Endothelial cell of umbilical vein (primary cell): ENCODE data around the gene CZIB. TPM values are rescaled to one million over a fixed set of nuclear protein-coding genes. Genes with fewer than 3 reads are reported as not detected.
"Not testable (repeated sequence)": the region's sequence is repeated elsewhere in the genome, so short reads cannot be mapped to it uniquely, and the experiment has no call there.

Experiments
- BruUV-seq: library from RNA; stranded (reverse); fragments of 400-500 nt; replicated peaks from 2 replicates; lab custom pipeline; 2021; lab: Mats Ljungman, UMichigan
- CTCF ChIA-PET: fragments of 300-600, 350-600 bp; sonication (Branson Sonifier 250); formaldehyde crosslinking; loops from one replicate; lab custom pipeline; 2021; ENCODE audit warnings: antibody characterized with exemption, inconsistent platforms; lab: Charles Lee
- POLR2A ChIA-PET: fragments of 300-600, 350-600 bp; sonication (Branson Sonifier 250); formaldehyde crosslinking; loops from one replicate; lab custom pipeline; 2021; ENCODE audit warnings: antibody characterized with exemption, inconsistent platforms; lab: Charles Lee
- DNase-seq: peaks from one replicate; pipeline ENCODE4 v3.0.0-alpha.2; 2011; ENCODE audit warnings: low read depth, low spot score
- FAIRE-seq: peaks from 2 replicates; lab custom pipeline; 2011; peaks lifted over from hg19 to GRCh38; lab: Jason Lieb, UNC
- H2AFZ ChIP-seq: 2 replicates; pipeline ENCODE4 v1.6.0; 2012; ENCODE audit warnings: low read depth, low read length, control low read depth, inconsistent platforms
- H3K27ac ChIP-seq: 2 replicates; pipeline ENCODE4 v1.5.1; 2011; ENCODE audit warnings: low read depth, mild to moderate bottlenecking, control low read depth, low read length, moderate library complexity; ENCODE audit not compliant: insufficient read depth
- H3K27me3 ChIP-seq, 2 experiments: 2 replicates each; pipeline versions ENCODE4 v1.6.0 to v1.6.1; 2011; ENCODE audit warnings: low read length in 2 of 2, mixed read lengths in 1 of 2; ENCODE audit not compliant: control insufficient read depth in 2 of 2, insufficient read depth in 2 of 2
- H3K36me3 ChIP-seq, 2 experiments: 2 replicates in 1 of 2; 3 replicates in 1 of 2; pipeline ENCODE4 v1.5.1; 2011; ENCODE audit warnings: low read length in 2 of 2, mild to moderate bottlenecking in 1 of 2, moderate library complexity in 1 of 2; ENCODE audit not compliant: control insufficient read depth in 2 of 2, insufficient read depth in 2 of 2; ENCODE audit errors: extremely low read depth in 1 of 2
- H3K4me1 ChIP-seq: 3 replicates; pipeline ENCODE4 v1.5.1; 2011; ENCODE audit warnings: mild to moderate bottlenecking, low read length; ENCODE audit not compliant: control insufficient read depth, insufficient read depth; ENCODE audit errors: extremely low read depth
- H3K4me2 ChIP-seq: 2 replicates; pipeline ENCODE4 v1.6.1; 2011; ENCODE audit warnings: low read length, control low read depth, mixed read lengths; ENCODE audit not compliant: insufficient read depth
- H3K4me3 ChIP-seq, 3 experiments: fragments of 200-600 bp in 1 of 3; sonication (generic), shearing (Covaris generic) in 1 of 3; replicated peaks in 1 of 3; 2 replicates each; pipeline ENCODE4 v1.5.1; 2011 to 2016; ENCODE audit warnings: control low read depth in 3 of 3, low read length in 3 of 3, mild to moderate bottlenecking in 2 of 3, inconsistent platforms in 1 of 3, low read depth in 1 of 3, moderate library complexity in 1 of 3; ENCODE audit not compliant: insufficient read depth in 1 of 3
- H3K79me2 ChIP-seq: 2 replicates; pipeline ENCODE4 v1.6.0; 2012; ENCODE audit warnings: low read length, inconsistent platforms; ENCODE audit not compliant: control insufficient read depth, insufficient read depth
- H3K9ac ChIP-seq: replicated peaks from 2 replicates; pipeline ENCODE3; 2011; ENCODE audit warnings: low read length, control low read depth; ENCODE audit not compliant: insufficient read depth; ENCODE audit errors: extremely low read depth
- H3K9me1 ChIP-seq: replicated peaks from 3 replicates; pipeline ENCODE4 v1.6.0; 2011; ENCODE audit warnings: mild to moderate bottlenecking, low read length; ENCODE audit not compliant: control insufficient read depth, insufficient read depth; ENCODE audit errors: extremely low read depth
- H3K9me3 ChIP-seq: replicated peaks from 2 replicates; pipeline ENCODE4 v1.5.1; 2012; ENCODE audit warnings: low read length, inconsistent platforms; ENCODE audit not compliant: control insufficient read depth, insufficient read depth
- H4K20me1 ChIP-seq: replicated peaks from 2 replicates; pipeline ENCODE3; 2011; ENCODE audit warnings: mild to moderate bottlenecking, low read length; ENCODE audit not compliant: control insufficient read depth, insufficient read depth; ENCODE audit errors: extremely low read depth
- CTCF ChIP-seq, 2 donors: IDR thresholded peaks; 1 replicate in 1 of 2; 2 replicates in 1 of 2; pipeline ENCODE4 v1.5.1; 2011; ENCODE audit warnings: low read length in 2 of 2, mild to moderate bottlenecking in 2 of 2, moderate library complexity in 2 of 2, control low read depth in 1 of 2, inconsistent platforms in 1 of 2, low read depth in 1 of 2; ENCODE audit not compliant: insufficient read depth in 1 of 2; ENCODE audit errors: extremely low read depth in 1 of 2
- EZH2 ChIP-seq: IDR thresholded peaks from 2 replicates; pipeline ENCODE4 v1.6.1; 2012; ENCODE audit warnings: borderline replicate concordance, low read depth, mild to moderate bottlenecking, moderate library complexity, low read length, inconsistent platforms; ENCODE audit not compliant: severe bottlenecking
- FOS ChIP-seq: IDR thresholded peaks from 2 replicates; pipeline ENCODE4 v1.6.1; 2011; ENCODE audit warnings: mild to moderate bottlenecking, low read length, moderate library complexity, borderline replicate concordance; ENCODE audit not compliant: insufficient read depth
- GATA2 ChIP-seq: IDR thresholded peaks from 2 replicates; pipeline ENCODE4 v1.7.0; 2011; ENCODE audit warnings: low read depth, mild to moderate bottlenecking, moderate library complexity, mixed read lengths, low read length; ENCODE audit not compliant: insufficient read length, insufficient read depth
- JUN ChIP-seq: IDR thresholded peaks from 2 replicates; pipeline ENCODE4 v1.6.1; 2011; ENCODE audit warnings: borderline replicate concordance, low read depth; ENCODE audit not compliant: insufficient read length, insufficient read depth
- MYC ChIP-seq: IDR thresholded peaks from one replicate; pipeline ENCODE4 v1.6.1; 2011; ENCODE audit warnings: mild to moderate bottlenecking, low read depth, low read length
- POLR2A ChIP-seq: IDR thresholded peaks from 2 replicates; pipeline ENCODE4 v1.6.1; 2012; ENCODE audit warnings: low read depth, mild to moderate bottlenecking, control low read depth, low read length
- POLR2AphosphoS5 ChIP-seq: IDR thresholded peaks from 2 replicates; pipeline ENCODE4 v1.6.1; 2012; ENCODE audit warnings: low read depth, mild to moderate bottlenecking, control low read depth, low read length, moderate library complexity; ENCODE audit not compliant: insufficient read depth
- dilution Hi-C: fragments of 300-500 bp; cut with MboI; formaldehyde crosslinking; loops from one replicate; pipeline ENCODE4 v1.15.0; 2019; ENCODE audit warnings: low sequenced_read_pairs; ENCODE audit not compliant: extremely low pct_ligation_motif_present
- intact Hi-C: fragments of 100-400 bp; cut with micrococcal nuclease; formaldehyde crosslinking; loops from one replicate; pipeline ENCODE4 v1.10.0; 2022
- polyA plus RNA-seq, 4 experiments: library from polyadenylated mRNA; depleted of rRNA in 3 of 4; stranded (reverse) in 3 of 4; unstranded in 1 of 4; fragments of >200 nt; gene quantifications; 2 replicates each; pipeline versions ENCODE4 v1.2.1 to v1.2.3, GENCODE V29; 2011 to 2012; ENCODE audit warnings: missing spikeins in 1 of 4
- total RNA-seq: library from RNA; stranded (reverse); gene quantifications from 2 replicates; pipeline ENCODE4 v1.2.3, GENCODE V29; 2021
- TF ChIP-seq, protein P1 (sequence below): IDR thresholded peaks from 2 replicates; pipeline ENCODE4 v1.6.1; 2011; ENCODE audit not compliant: insufficient read depth, insufficient read length

The CZIB gene
- total and polyA plus RNA-seq, 2 donors (not counting 3 experiments of a cell fraction or from before 2014, with no cell fraction given): 60.1 to 65.9 TPM

DNA sequence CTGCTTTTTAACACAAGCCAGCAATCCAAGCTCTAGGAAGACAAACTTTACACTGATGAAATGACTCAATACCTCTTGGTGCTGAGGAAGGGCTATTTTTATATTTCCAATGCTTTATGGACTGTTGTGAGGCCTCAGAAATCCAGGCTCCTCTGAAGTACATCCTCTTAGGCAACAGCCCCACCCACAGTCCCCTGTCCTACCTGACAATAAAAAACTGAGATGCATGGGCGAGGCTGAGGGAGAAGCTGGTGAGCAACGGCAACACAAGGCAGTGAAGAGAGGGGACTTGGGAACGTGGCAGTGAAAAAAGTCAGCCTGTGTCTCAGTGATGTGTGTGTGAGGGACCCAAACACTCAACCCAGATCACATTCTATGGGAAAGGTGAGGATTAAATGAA lies 33.9 kb downstream of the CZIB start:
- peaks cover 3 to 4% of the 10 kb centered on the region in 2 experiments for H3K27me3 ChIP-seq
- intact Hi-C loops: no loop called here
- H3K79me2 ChIP-seq: no peaks in the 10 kb centered on the region
- H3K27ac ChIP-seq: no peak overlapping the region
- ChIA-PET POLR2A (no interaction called here), CTCF (interaction anchor here (0.8 to 3.9 kb wide), 5 partner anchors 9 to 490 kb away, joined by 3 to 27 read pairs (median 10); partner anchors contain the start of gene ZYG11A)
- H3K9me1 ChIP-seq: no peaks in the 10 kb centered on the region
- H4K20me1 ChIP-seq: no peaks in the 10 kb centered on the region
- dilution Hi-C loops: no loop called here
- H3K9ac ChIP-seq: no peak overlapping the region
- DNase-seq: no peak
- no peaks in the 10 kb centered on the region for H3K4me1 ChIP-seq
- H3K36me3 ChIP-seq: no peaks in the 10 kb centered on the region
- no peak overlapping the region for H3K4me3 ChIP-seq
- no peak for FAIRE-seq
- H2AFZ ChIP-seq: no peak overlapping the region
- BruUV-seq: no TSS peak
- H3K9me3 ChIP-seq: no peaks in the 10 kb centered on the region
- no peak overlapping the region for H3K4me2 ChIP-seq
- no peak for TF ChIP-seq POLR2A
- TF ChIP-seq EZH2: no peak
- TF ChIP-seq JUN: no peak
- TF ChIP-seq FOS: no peak
- TF ChIP-seq GATA2: no peak
- TF ChIP-seq MYC: no peak
- TF ChIP-seq, protein P1, sequence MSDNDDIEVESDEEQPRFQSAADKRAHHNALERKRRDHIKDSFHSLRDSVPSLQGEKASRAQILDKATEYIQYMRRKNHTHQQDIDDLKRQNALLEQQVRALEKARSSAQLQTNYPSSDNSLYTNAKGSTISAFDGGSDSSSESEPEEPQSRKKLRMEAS: no peak
- no peak for TF ChIP-seq CTCF (IDR thresholded peaks at IDR 0.05; ENCODE audit: extremely low read depth in 1 of 2, insufficient read depth in 1 of 2, low read depth in 1 of 2, low read length in 2 of 2)
- TF ChIP-seq POLR2AphosphoS5: no peak

DNA sequence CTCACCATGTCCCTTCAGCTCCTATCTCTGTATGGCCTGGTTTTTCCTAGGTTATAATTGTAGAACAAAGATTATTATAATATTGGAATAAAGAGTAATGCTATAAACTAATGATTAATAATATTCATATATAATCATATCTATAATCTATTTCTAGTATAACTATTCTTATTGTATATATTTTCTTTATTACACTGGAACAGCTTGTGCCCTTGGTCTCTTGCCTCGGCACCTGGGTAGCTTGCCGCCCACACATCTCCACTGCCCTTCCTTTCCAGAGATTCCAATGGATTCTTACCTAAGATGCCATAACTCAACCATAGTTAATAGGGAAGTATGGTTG lies 34.5 kb downstream of the CZIB start:
- CTCF ChIA-PET: interaction anchor here (0.7 to 3.9 kb wide), 8 partner anchors 9 to 490 kb away, joined by 3 to 27 read pairs (median 4); partner anchors contain the start of gene ZYG11A
- H3K27ac ChIP-seq, H3K9me3 ChIP-seq, DNase-seq, H2AFZ ChIP-seq, H3K4me3 ChIP-seq, H3K79me2 ChIP-seq, H3K36me3 ChIP-seq, H3K9ac ChIP-seq, H3K4me2 ChIP-seq, H3K9me1 ChIP-seq, FAIRE-seq, BruUV-seq, H3K4me1 ChIP-seq, H4K20me1 ChIP-seq, dilution Hi-C loops, POLR2A ChIA-PET, H3K27me3 ChIP-seq: not testable (repeated sequence)
- intact Hi-C loops: loop anchor here (1.0 to 2.0 kb wide), 3 partner anchors 281 to 485 kb away; partner anchors contain the start of gene ZYG11A
